Skeletal muscle tissue (tissue), 4 donors: Measurements from ENCODE around the gene DTNBP1. TPM values are rescaled to one million over a fixed set of nuclear protein-coding genes. Genes with fewer than 3 reads are reported as not detected.

Experiments used
- H3K27ac ChIP-seq: one replicate; pipeline ENCODE4 v1.7.0; 2013; ENCODE audit warnings: mild to moderate bottlenecking, low read depth, low read length, inconsistent platforms
- H3K27me3 ChIP-seq, 3 donors: one replicate each; pipeline ENCODE4 v1.7.0; 2013; ENCODE audit warnings: low read length in 3 of 3; ENCODE audit not compliant: control insufficient read depth in 3 of 3, insufficient read depth in 3 of 3
- H3K36me3 ChIP-seq, 3 donors: one replicate each; pipeline ENCODE4 v1.7.0; 2013; ENCODE audit warnings: low read length in 3 of 3; ENCODE audit not compliant: control insufficient read depth in 3 of 3, insufficient read depth in 3 of 3
- H3K4me1 ChIP-seq, 3 donors: one replicate each; pipeline ENCODE4 v1.7.0; 2013; ENCODE audit warnings: low read length in 3 of 3, mild to moderate bottlenecking in 3 of 3; ENCODE audit not compliant: control insufficient read depth in 3 of 3, insufficient read depth in 3 of 3
- H3K4me3 ChIP-seq, 3 donors: one replicate each; pipeline ENCODE4 v1.7.0; 2013; ENCODE audit warnings: low read length in 3 of 3
- H3K9ac ChIP-seq, 3 donors: one replicate each; pipeline ENCODE4 v1.7.0; 2013; ENCODE audit warnings: low read length in 3 of 3, mild to moderate bottlenecking in 3 of 3, moderate library complexity in 2 of 3, low read depth in 1 of 3
- H3K9me3 ChIP-seq, 3 donors: one replicate each; pipeline ENCODE4 v1.7.0; 2013; ENCODE audit warnings: low read length in 3 of 3; ENCODE audit not compliant: control insufficient read depth in 3 of 3
- total RNA-seq: library from RNA; depleted of rRNA; stranded (reverse); fragments of >200 nt; gene quantifications from one replicate; pipeline ENCODE4 v1.2.3, GENCODE V29; 2014
- donor health status: Osteomylitis.

Gene DTNBP1
- total RNA-seq, 1 donor from 2014 or later: 15.1 TPM

DNA sequence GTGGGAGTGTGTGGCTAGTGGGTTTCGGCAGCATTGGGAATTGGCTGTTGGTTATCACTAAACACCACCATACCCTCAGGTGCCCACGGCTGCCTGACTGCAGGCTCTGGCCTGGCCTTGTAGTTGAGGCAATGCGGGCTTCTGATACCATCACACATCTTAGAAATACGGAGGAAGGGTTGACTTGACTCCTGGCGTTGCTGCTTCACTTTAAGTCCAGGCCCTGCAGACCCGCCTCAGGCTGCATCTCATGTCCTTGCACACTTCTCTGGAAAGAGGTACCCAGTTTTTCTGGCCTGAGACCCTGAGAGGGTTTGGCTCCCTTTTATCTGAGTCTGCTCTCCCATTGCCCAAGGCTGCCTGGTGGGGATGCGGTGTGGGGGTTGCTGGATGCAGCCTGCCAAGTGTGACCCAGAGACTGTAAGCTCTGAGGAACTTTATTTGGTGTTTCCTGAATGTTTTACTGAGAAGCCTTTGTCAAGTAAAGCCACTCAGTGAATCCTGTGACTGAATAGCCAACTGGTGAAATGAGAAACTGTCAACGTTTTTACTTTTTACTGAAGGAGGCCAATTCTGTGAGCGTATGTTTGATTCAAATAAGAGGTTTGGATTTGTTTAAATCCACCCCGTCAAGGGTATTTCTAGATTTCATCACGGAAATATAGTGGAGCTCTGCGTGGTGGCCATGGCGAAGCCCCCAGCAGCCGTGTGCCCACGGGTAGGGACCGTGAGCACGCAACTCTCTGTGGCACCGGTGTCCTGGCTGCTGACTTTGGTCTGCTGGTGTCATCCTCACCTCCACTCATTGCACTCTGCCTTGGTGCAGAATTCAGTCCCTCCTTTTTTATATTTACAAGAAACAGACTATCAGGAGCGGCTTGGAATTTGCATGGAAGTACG lies 160.1 kb downstream of the DTNBP1 start:
- Histone ChIP-seq H3K9me3 (no peaks in the 10 kb centered on the region), H3K27me3 (no peaks in the 10 kb centered on the region), H3K4me3 (no peak overlapping the region), H3K27ac (no peak overlapping the region), H3K9ac (no peak overlapping the region), H3K36me3 (peaks cover 10 to 28% (median 26%) of the 10 kb centered on the region in 3 donors), H3K4me1 (peaks cover 53 to 67% (median 58%) of the 10 kb centered on the region in 3 donors)

DNA sequence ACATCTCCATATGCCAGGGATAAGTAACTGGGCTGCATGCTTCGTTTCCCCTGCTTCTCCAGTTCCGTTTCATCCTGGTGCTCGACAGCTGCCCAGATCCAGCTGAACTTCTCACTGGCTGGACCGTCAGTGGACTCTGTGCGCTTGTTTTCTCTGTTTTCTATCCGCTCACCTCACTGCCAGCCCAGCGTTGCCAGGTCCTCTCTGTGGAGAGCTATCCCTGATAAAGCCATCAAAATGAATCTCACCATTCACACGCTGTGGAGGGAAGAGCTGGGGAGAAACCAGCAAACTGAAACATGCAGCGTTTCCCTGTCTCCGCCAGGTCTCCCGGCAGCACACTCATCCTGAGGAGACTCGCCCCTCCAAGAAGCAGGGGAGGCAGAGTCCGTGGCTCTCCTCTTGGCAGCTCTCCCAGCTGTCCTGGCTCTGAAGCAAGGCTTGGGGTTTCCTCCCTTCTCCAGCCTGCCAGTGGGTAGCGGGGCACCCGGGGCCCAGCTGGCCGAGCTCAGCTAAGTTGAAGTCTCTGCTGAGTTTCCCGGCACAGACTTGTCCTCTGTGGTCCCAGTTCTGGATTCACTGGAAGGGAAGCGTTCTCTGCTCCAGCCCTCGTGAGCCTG lies 160.9 kb downstream of the DTNBP1 start:
- peaks cover 10 to 20% (median 19%) of the 10 kb centered on the region in 3 donors for H3K36me3 ChIP-seq
- peak overlapping the region in 1 of 3 donors; percentile 16 for H3K9ac ChIP-seq
- H3K9me3 ChIP-seq: no peaks in the 10 kb centered on the region
- H3K4me1 ChIP-seq: peaks cover 52 to 60% (median 53%) of the 10 kb centered on the region in 3 donors
- H3K4me3 ChIP-seq: no peak overlapping the region
- H3K27me3 ChIP-seq: no peaks in the 10 kb centered on the region
- no peak overlapping the region for H3K27ac ChIP-seq

DNA sequence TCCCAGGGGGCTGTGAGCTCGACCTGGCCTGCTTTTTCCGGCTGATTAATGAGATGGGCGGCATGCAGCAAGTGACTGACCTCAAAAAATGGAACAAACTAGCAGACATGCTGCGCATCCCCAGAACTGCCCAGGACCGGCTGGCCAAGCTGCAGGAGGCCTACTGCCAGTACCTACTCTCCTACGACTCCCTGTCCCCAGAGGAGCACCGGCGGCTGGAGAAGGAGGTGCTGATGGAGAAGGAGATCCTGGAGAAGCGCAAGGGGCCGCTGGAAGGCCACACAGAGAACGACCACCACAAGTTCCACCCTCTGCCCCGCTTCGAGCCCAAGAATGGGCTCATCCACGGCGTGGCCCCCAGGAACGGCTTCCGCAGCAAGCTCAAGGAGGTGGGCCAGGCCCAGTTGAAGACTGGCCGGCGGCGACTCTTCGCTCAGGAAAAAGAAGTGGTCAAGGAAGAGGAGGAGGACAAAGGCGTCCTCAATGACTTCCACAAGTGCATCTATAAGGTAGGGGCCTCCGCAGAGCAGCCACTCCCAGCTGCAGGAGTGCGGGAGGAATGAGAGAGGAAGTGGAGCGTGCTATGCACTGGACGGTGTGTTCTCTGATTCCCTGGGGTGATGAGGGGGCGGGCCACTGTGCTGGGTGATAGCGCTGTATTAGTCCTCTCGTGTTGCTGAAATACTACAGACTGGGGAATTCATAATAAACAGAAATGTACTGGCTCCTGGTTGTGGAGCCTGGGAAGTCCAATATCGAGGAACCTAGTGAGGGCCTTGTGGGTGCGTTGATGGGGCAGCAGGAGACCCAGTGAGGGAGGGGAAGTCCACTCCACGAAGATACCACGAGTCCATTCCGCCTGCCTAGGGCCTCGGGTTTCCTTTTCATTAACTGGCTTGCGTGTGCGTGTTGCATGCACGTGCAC lies 161.7 kb downstream of the DTNBP1 start:
- Histone ChIP-seq H3K27me3 (no peaks in the 10 kb centered on the region), H3K36me3 (peaks cover 10 to 23% (median 22%) of the 10 kb centered on the region in 3 donors), H3K9me3 (no peaks in the 10 kb centered on the region), H3K27ac (no peak overlapping the region), H3K4me3 (no peak overlapping the region), H3K4me1 (peaks cover 46 to 53% (median 47%) of the 10 kb centered on the region in 3 donors), H3K9ac (peak overlapping the region in 1 of 3 donors; percentile 16)

DNA sequence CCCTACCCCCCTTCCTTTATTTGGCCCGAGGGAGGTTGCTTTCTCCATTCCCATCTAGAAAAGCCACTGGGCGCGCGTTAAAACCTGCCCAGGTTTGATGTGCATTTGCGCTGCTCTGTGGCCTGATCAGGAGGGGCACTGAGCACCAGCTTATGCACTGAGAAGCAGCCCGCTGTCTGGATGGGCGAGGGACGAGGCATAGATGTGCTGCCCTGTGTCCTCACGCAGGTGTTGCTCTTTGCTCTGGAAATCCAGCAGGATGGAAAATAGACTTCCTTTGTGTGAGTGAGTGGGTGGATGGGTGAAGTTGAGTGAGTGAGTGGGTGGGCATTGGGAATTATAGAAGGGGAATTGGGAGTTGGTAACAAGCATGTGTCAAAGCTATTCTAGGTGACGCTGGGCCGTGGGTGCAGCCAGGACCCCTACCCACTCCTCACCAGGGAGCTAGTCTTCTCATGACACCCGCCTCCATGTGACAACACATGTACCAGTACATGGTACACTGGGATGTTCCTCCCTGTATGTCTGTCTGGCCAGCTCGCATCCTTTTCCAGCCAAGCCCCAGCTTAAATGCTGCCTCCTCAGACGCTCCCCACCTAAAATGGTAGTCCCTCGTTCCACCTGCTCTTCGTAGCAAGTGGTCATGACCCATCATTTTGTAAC lies 162.6 kb downstream of the DTNBP1 start:
- H3K27me3 ChIP-seq: no peaks in the 10 kb centered on the region
- H3K4me3 ChIP-seq: no peak overlapping the region
- H3K36me3 ChIP-seq: peaks cover 10 to 25% (median 22%) of the 10 kb centered on the region in 3 donors
- peaks cover 45 to 53% (median 47%) of the 10 kb centered on the region in 3 donors for H3K4me1 ChIP-seq
- no peaks in the 10 kb centered on the region for H3K9me3 ChIP-seq
- H3K27ac ChIP-seq: no peak overlapping the region
- no peak overlapping the region for H3K9ac ChIP-seq

DNA sequence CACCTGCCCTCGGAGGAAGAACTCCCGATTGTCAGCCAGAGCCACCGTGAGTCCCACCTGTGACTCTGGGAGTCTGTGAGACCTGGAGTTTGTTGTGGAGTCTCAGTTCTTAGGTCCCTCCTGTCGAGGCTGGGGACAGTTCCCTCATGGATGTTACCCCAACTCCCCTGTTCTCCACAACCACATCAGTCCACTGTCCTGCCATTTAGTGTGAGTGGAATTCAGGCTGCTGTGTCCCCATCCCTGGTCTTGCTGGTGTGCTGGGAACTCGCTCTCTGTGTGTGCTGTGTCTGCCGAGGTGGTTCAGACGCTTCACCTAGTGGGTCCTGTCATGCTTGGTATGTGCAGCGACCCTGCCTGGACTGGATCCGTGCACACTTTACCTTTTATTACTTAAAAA lies 163.2 kb downstream of the DTNBP1 start:
- Histone ChIP-seq H3K9ac (no peak overlapping the region), H3K4me3 (no peak overlapping the region), H3K9me3 (no peaks in the 10 kb centered on the region), H3K27ac (no peak overlapping the region), H3K36me3 (peaks cover 10 to 25% (median 22%) of the 10 kb centered on the region in 3 donors), H3K27me3 (no peaks in the 10 kb centered on the region), H3K4me1 (peaks cover 45 to 53% (median 47%) of the 10 kb centered on the region in 3 donors)

DNA sequence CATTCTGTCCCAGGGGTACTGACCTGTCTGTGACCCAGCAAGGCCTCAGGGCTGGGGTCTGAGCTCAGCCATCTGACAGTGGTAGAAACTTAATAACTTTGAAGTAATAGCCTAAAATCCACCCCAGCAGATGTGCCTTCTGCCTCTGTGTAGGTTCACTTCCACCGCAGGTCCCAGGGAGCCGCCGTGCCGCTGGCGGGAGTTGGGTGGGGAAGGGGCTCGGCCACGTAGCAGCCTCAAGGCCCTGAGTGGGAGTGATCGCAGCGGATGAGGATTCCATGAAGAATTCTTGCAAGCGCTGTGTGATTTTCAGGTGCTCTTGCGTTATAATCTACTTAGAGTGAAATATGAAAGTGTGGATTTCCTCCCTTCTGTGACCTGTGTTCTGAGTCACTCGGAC lies 163.7 kb downstream of the DTNBP1 start:
- H3K4me3 ChIP-seq: no peak overlapping the region
- no peaks in the 10 kb centered on the region for H3K9me3 ChIP-seq
- H3K27ac ChIP-seq: no peak overlapping the region
- no peaks in the 10 kb centered on the region for H3K27me3 ChIP-seq
- H3K36me3 ChIP-seq: peaks cover 10 to 25% (median 22%) of the 10 kb centered on the region in 3 donors
- peaks cover 41 to 49% (median 43%) of the 10 kb centered on the region in 3 donors for H3K4me1 ChIP-seq
- no peak overlapping the region for H3K9ac ChIP-seq

DNA sequence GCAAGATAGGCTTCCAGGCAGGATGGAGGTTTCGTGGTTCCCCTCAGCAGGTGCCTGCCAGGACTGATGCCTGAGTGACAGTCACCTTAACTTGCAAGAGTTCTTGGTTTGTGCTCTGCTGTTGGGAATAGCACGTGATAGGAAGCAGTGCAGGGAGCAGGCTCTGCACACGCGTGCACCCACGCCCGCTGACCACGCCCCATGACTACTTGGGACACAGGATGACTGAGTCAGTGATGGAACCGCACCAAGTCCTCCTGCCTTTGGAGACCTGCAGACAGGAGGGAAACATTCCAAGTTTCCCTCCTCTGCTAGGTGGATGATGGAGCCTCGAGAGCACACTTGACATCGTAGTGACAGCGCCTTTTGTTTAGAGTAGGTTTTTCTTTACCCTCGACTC lies 164.2 kb downstream of the DTNBP1 start:
- Histone ChIP-seq H3K4me1 (peaks cover 39 to 44% (median 41%) of the 10 kb centered on the region in 3 donors), H3K27ac (no peak overlapping the region), H3K9me3 (no peaks in the 10 kb centered on the region), H3K36me3 (peaks cover 10 to 25% (median 22%) of the 10 kb centered on the region in 3 donors), H3K27me3 (no peaks in the 10 kb centered on the region), H3K9ac (no peak overlapping the region), H3K4me3 (no peak overlapping the region)

DNA sequence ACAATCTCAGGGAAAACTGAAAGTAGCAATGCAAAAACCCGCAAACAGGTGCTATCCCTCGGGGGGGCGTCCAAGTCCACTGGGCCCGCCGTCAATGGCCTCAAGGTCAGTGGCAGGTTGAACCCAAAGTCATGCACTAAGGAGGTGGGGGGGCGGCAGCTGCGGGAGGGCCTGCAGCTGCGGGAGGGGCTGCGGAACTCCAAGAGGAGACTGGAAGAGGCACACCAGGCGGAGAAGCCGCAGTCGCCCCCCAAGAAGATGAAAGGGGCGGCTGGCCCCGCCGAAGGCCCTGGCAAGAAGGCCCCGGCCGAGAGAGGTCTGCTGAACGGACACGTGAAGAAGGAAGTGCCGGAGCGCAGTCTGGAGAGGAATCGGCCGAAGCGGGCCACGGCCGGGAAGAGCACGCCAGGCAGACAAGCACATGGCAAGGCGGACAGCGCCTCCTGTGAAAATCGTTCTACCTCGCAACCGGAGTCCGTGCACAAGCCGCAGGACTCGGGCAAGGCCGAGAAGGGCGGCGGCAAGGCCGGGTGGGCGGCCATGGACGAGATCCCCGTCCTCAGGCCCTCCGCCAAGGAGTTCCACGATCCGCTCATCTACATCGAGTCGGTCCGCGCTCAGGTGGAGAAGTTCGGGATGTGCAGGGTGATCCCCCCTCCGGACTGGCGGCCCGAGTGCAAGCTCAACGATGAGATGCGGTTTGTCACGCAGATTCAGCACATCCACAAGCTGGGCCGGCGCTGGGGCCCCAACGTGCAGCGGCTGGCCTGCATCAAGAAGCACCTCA lies 166.3 kb downstream of the DTNBP1 start:
- Histone ChIP-seq H3K4me3 (no peak overlapping the region), H3K36me3 (peaks cover 10 to 20% (median 19%) of the 10 kb centered on the region in 3 donors), H3K9ac (no peak overlapping the region), H3K27me3 (no peaks in the 10 kb centered on the region), H3K4me1 (peaks cover 25 to 32% (median 30%) of the 10 kb centered on the region in 3 donors), H3K9me3 (no peaks in the 10 kb centered on the region), H3K27ac (no peak overlapping the region)
